H9 (cell line): ENCODE data around the gene LDLRAD4. TPM values are rescaled to one million over a fixed set of nuclear protein-coding genes. Genes with fewer than 3 reads are reported as not detected.

Experiments
- DNase-seq: peaks from one replicate; pipeline ENCODE4 v3.0.0-alpha.2; 2017
- H2AFZ ChIP-seq: one replicate; pipeline ENCODE4 v1.6.1; 2013; ENCODE audit warnings: mild to moderate bottlenecking, low read length, control low read depth, moderate library complexity
- H2AK5ac ChIP-seq: 2 replicates; pipeline ENCODE4 v1.6.1; 2013; ENCODE audit warnings: low read length, control low read depth, mixed read lengths; ENCODE audit not compliant: insufficient read length
- H2BK120ac ChIP-seq: one replicate; pipeline ENCODE4 v1.6.1; 2013; ENCODE audit warnings: low read depth, mild to moderate bottlenecking, low read length, control low read depth, inconsistent platforms; ENCODE audit not compliant: poor library complexity, severe bottlenecking
- H2BK12ac ChIP-seq: 2 replicates; pipeline ENCODE4 v1.6.1; 2013; ENCODE audit warnings: low read length, control low read depth, mixed read lengths, low read depth; ENCODE audit not compliant: insufficient read length
- H2BK15ac ChIP-seq: 2 replicates; pipeline ENCODE4 v1.6.1; 2013; ENCODE audit warnings: low read depth, low read length, control low read depth
- H2BK20ac ChIP-seq: one replicate; pipeline ENCODE4 v1.6.1; 2013; ENCODE audit warnings: low read depth, mild to moderate bottlenecking, low read length, control low read depth, inconsistent platforms; ENCODE audit not compliant: poor library complexity, severe bottlenecking
- H2BK5ac ChIP-seq: 2 replicates; pipeline ENCODE4 v1.6.1; 2013; ENCODE audit warnings: low read length, control low read depth, mixed read lengths; ENCODE audit not compliant: insufficient read length
- H3K14ac ChIP-seq: 2 replicates; pipeline ENCODE4 v1.6.1; 2013; ENCODE audit warnings: low read length, control low read depth; ENCODE audit not compliant: insufficient read depth
- H3K18ac ChIP-seq: 2 replicates; pipeline ENCODE4 v1.6.1; 2013; ENCODE audit warnings: low read depth, mild to moderate bottlenecking, mixed read lengths, low read length, control low read depth; ENCODE audit not compliant: insufficient read length
- H3K23ac ChIP-seq: 2 replicates; pipeline ENCODE4 v1.6.1; 2013; ENCODE audit warnings: low read length, control low read depth, mixed read lengths, low read depth; ENCODE audit not compliant: insufficient read length
- H3K23me2 ChIP-seq: 2 replicates; pipeline ENCODE4 v1.6.1; 2013; ENCODE audit warnings: low read depth, mild to moderate bottlenecking, mixed read lengths, low read length, control low read depth; ENCODE audit not compliant: insufficient read length, poor library complexity, severe bottlenecking
- H3K27ac ChIP-seq: 2 replicates; pipeline ENCODE4 v1.5.1; 2013; ENCODE audit warnings: low read length, control low read depth, mixed read lengths, low read depth; ENCODE audit not compliant: insufficient read length
- H3K27me3 ChIP-seq: 2 replicates; pipeline ENCODE4 v1.6.1; 2013; ENCODE audit warnings: low read length, control low read depth, inconsistent platforms; ENCODE audit not compliant: insufficient read depth
- H3K4ac ChIP-seq: 2 replicates; pipeline ENCODE4 v1.6.1; 2013; ENCODE audit warnings: low read depth, mild to moderate bottlenecking, control low read depth, inconsistent platforms, low read length, moderate library complexity
- H3K4me1 ChIP-seq: 2 replicates; pipeline ENCODE4 v1.6.1; 2013; ENCODE audit warnings: low read length, control low read depth, inconsistent platforms; ENCODE audit not compliant: insufficient read depth
- H3K4me2 ChIP-seq: 2 replicates; pipeline ENCODE4 v1.6.1; 2013; ENCODE audit warnings: low read length, control low read depth, mixed read lengths; ENCODE audit not compliant: insufficient read length, insufficient read depth
- H3K56ac ChIP-seq: 2 replicates; pipeline ENCODE4 v1.6.1; 2013; ENCODE audit warnings: low read depth, mild to moderate bottlenecking, mixed read lengths, low read length, control low read depth; ENCODE audit not compliant: insufficient read length
- H3K79me1 ChIP-seq: 2 replicates; pipeline ENCODE4 v1.6.1; 2013; ENCODE audit warnings: low read depth, mild to moderate bottlenecking, moderate library complexity, low read length, control low read depth, inconsistent platforms; ENCODE audit not compliant: insufficient read depth, poor library complexity, severe bottlenecking
- H3K79me2 ChIP-seq: 2 replicates; pipeline ENCODE4 v1.6.1; 2013; ENCODE audit warnings: low read length, control low read depth, inconsistent platforms; ENCODE audit not compliant: insufficient read depth
- H3K9ac ChIP-seq: 2 replicates; pipeline ENCODE4 v1.6.1; 2013; ENCODE audit warnings: low read length, control low read depth, mixed read lengths; ENCODE audit not compliant: insufficient read length; ENCODE audit errors: extremely low read depth
- H3K9me3 ChIP-seq: one replicate; pipeline ENCODE4 v1.6.1; 2013; ENCODE audit warnings: low read depth, low read length, inconsistent platforms; ENCODE audit not compliant: control insufficient read depth
- H3T11ph ChIP-seq: one replicate; pipeline ENCODE4 v1.6.1; 2013; ENCODE audit warnings: mild to moderate bottlenecking, low read length, control low read depth, inconsistent platforms
- H4K20me1 ChIP-seq: one replicate; pipeline ENCODE4 v1.6.1; 2013; ENCODE audit not compliant: control insufficient read depth, insufficient read length, insufficient read depth
- H4K5ac ChIP-seq: 2 replicates; pipeline ENCODE4 v1.6.1; 2013; ENCODE audit warnings: low read depth, mild to moderate bottlenecking, mixed read lengths, low read length, control low read depth; ENCODE audit not compliant: insufficient read length
- H4K8ac ChIP-seq: replicated peaks from 2 replicates; pipeline ENCODE4 v1.6.1; 2013; ENCODE audit warnings: low read length, control low read depth, mixed read lengths, low read depth; ENCODE audit not compliant: insufficient read length
- H4K91ac ChIP-seq: 2 replicates; pipeline ENCODE4 v1.6.1; 2013; ENCODE audit warnings: low read depth, mild to moderate bottlenecking, moderate library complexity, mixed read lengths, low read length, control low read depth; ENCODE audit not compliant: insufficient read length
- H3K27ac Mint-ChIP-seq, 3 experiments: 2 replicates in 2 of 3; 3 replicates in 1 of 3; pipeline ENCODE4 v1.8.0; 2020 to 2021; ENCODE audit warnings: mixed read lengths in 3 of 3, mild to moderate bottlenecking in 1 of 3, moderate library complexity in 1 of 3
- H3K27me3 Mint-ChIP-seq: 2 replicates; pipeline ENCODE4 v1.8.0; 2021; ENCODE audit warnings: low read depth, mild to moderate bottlenecking, moderate library complexity, mixed read lengths
- H3K36me3 Mint-ChIP-seq, 3 experiments: 2 replicates in 2 of 3; 3 replicates in 1 of 3; pipeline ENCODE4 v1.8.0; 2020 to 2021; ENCODE audit warnings: low read depth in 3 of 3, mixed read lengths in 3 of 3; ENCODE audit not compliant: insufficient read depth in 1 of 3
- H3K4me1 Mint-ChIP-seq, 2 experiments: 2 replicates each; pipeline ENCODE4 v1.8.0; 2020; ENCODE audit warnings: mixed read lengths in 2 of 2
- H3K4me3 Mint-ChIP-seq, 2 experiments: 2 replicates in 1 of 2; 3 replicates in 1 of 2; pipeline ENCODE4 v1.8.0; 2020 to 2021; ENCODE audit warnings: mild to moderate bottlenecking in 2 of 2, mixed read lengths in 2 of 2, moderate library complexity in 1 of 2
- H3K9me3 Mint-ChIP-seq, 2 experiments: 2 replicates in 1 of 2; 3 replicates in 1 of 2; pipeline ENCODE4 v1.8.0; 2020; ENCODE audit warnings: mild to moderate bottlenecking in 2 of 2, mixed read lengths in 2 of 2, moderate library complexity in 1 of 2
- WGBS: extraction: QIAGEN DNeasy Blood & Tissue Kit; methylation state at CpG from one replicate; pipeline ENCODE4 v1.1.7; 2013; ENCODE audit warnings: missing lambda C conversion rate, low lambda C conversion rate, mixed read lengths; ENCODE audit not compliant: insufficient read length; ENCODE audit errors: extremely low coverage; 5-methylcytosine and 5-hydroxymethylcytosine counted together
- total RNA-seq: library from RNA; stranded (reverse); gene quantifications from 2 replicates; pipeline ENCODE4 v1.2.1, GENCODE V29; 2021
- TF ChIP-seq, protein P1 (sequence below): fragments of 200-600 bp; sonication (generic); conservative IDR thresholded peaks from 3 replicates; pipeline ENCODE4 v1.8.0; 2021; ENCODE audit warnings: antibody characterized with exemption, mild to moderate bottlenecking

LDLRAD4 gene
- total RNA-seq, 1 experiment from 2014 or later = 3.9 TPM

DNA sequence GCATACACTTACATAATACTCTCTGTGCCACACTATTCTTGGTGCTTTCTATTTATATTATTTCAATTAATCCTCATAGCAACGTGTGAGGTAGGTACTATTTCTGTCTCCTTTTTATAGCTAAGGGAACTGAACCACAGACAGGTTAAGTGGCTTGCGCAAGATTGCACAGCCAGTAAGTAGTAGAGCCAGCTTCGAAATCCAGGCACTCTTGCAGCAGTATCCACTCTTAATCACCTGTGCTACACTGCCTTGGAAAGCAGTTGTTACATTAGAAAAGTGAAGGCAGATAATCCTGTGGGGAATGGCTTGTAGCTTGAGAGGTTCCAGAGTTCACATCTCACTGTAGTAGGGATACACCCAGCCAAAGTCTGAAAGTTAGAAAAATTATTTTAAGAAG is 198.3 kb downstream of the LDLRAD4 start:
- WGBS = no CpG with 5 or more reads among the region's 3 CpGs
- H3K4ac ChIP-seq = no peak overlapping the region
- no peak overlapping the region for H2BK5ac ChIP-seq
- H3K27ac Mint-ChIP-seq = no peak overlapping the region
- H3K9me3 ChIP-seq = no peaks in the 10 kb centered on the region
- H3K36me3 Mint-ChIP-seq = peaks cover 0 to 5% (median 4%) of the 10 kb centered on the region in 3 experiments; a peak in 2 of 7 replicates
- no peaks in the 10 kb centered on the region; the same call in 1 of the 2 replicates for H3K27me3 Mint-ChIP-seq
- no peak overlapping the region for H2BK12ac ChIP-seq
- no peak overlapping the region for H4K5ac ChIP-seq
- no peak overlapping the region for H3K14ac ChIP-seq
- H2BK20ac ChIP-seq = no peak overlapping the region
- H2BK120ac ChIP-seq = no peak overlapping the region
- no peak overlapping the region for H2AK5ac ChIP-seq
- H4K91ac ChIP-seq = no peak overlapping the region
- H3K27ac ChIP-seq = no peak overlapping the region
- H2AFZ ChIP-seq = no peak overlapping the region
- no peaks in the 10 kb centered on the region for H3K79me1 ChIP-seq
- H4K8ac ChIP-seq = no peak overlapping the region
- no peak overlapping the region for H3K4me3 Mint-ChIP-seq
- no peak for DNase-seq
- H3K79me2 ChIP-seq = no peaks in the 10 kb centered on the region
- H3K4me1 Mint-ChIP-seq = peaks cover 14 to 15% of the 10 kb centered on the region in 2 experiments
- H3K23ac ChIP-seq = no peak overlapping the region
- H3K56ac ChIP-seq = no peak overlapping the region
- TF ChIP-seq, protein P1, sequence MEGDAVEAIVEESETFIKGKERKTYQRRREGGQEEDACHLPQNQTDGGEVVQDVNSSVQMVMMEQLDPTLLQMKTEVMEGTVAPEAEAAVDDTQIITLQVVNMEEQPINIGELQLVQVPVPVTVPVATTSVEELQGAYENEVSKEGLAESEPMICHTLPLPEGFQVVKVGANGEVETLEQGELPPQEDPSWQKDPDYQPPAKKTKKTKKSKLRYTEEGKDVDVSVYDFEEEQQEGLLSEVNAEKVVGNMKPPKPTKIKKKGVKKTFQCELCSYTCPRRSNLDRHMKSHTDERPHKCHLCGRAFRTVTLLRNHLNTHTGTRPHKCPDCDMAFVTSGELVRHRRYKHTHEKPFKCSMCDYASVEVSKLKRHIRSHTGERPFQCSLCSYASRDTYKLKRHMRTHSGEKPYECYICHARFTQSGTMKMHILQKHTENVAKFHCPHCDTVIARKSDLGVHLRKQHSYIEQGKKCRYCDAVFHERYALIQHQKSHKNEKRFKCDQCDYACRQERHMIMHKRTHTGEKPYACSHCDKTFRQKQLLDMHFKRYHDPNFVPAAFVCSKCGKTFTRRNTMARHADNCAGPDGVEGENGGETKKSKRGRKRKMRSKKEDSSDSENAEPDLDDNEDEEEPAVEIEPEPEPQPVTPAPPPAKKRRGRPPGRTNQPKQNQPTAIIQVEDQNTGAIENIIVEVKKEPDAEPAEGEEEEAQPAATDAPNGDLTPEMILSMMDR = no peak
- H4K20me1 ChIP-seq = no peaks in the 10 kb centered on the region
- no peak overlapping the region for H3T11ph ChIP-seq
- H3K4me1 ChIP-seq = no peaks in the 10 kb centered on the region; the same call in 1 of the 2 replicates
- no peak overlapping the region for H3K4me2 ChIP-seq
- peaks cover 5 to 6% of the 10 kb centered on the region in 2 experiments; a peak in 4 of 5 replicates for H3K9me3 Mint-ChIP-seq
- H3K9ac ChIP-seq = no peak overlapping the region
- H3K18ac ChIP-seq = no peak overlapping the region
- H3K27me3 ChIP-seq = no peaks in the 10 kb centered on the region
- no peaks in the 10 kb centered on the region for H3K23me2 ChIP-seq
- no peak overlapping the region for H2BK15ac ChIP-seq
